H1 (cell line): ENCODE measurements around the gene GPRIN3. TPM values are rescaled to one million over a fixed set of nuclear protein-coding genes. Genes with fewer than 3 reads are reported as not detected.

Experiments used
- PHF8 ChIP-seq: fragments of 200-600 bp; sonication (generic); conservative IDR thresholded peaks from 2 replicates; pipeline ENCODE4 v1.7.1; 2012; ENCODE audit warnings: low read depth, mild to moderate bottlenecking, inconsistent platforms, low read length, moderate library complexity
- RFX5 ChIP-seq: IDR thresholded peaks from 2 replicates; pipeline ENCODE4 v1.6.1; 2011; ENCODE audit warnings: low read depth, low read length, improper control_type of control experiment, borderline replicate concordance
- SP2 ChIP-seq: IDR thresholded peaks from 2 replicates; pipeline ENCODE4 v1.6.1; 2012; ENCODE audit warnings: mild to moderate bottlenecking, low read length, inconsistent platforms
- polyA plus RNA-seq, 7 experiments: library from polyadenylated mRNA; depleted of rRNA in 3 of 7; stranded (reverse) in 5 of 7; unstranded in 2 of 7; fragments of >200 nt in 5 of 7; fragments of 200-250 nt in 2 of 7; gene quantifications; 1 replicate in 5 of 7; 2 replicates in 1 of 7; 4 replicates in 1 of 7; pipeline versions ENCODE4 v1.2.1 to v1.2.3, GENCODE V29; 2011 to 2013; ENCODE audit warnings: missing spikeins in 2 of 7, mixed read lengths in 2 of 7
- total RNA-seq: library from RNA; stranded (reverse); fragmentation: NEBNext Ultra II Directional; extraction: Animal tissue kit (Norgen Biotek cat#: 25700); gene quantifications from 2 replicates; pipeline ENCODE4 v1.2.1, GENCODE V29; 2021
- TF ChIP-seq, protein P1 (sequence below): IDR thresholded peaks from 2 replicates; pipeline ENCODE4 v1.6.1; 2011; ENCODE audit warnings: low read length, improper control_type of control experiment
- TF ChIP-seq, protein P2 (sequence below): IDR thresholded peaks from 2 replicates; pipeline ENCODE4 v1.6.1; 2012; ENCODE audit warnings: low read length, inconsistent platforms

The GPRIN3 gene
- total and polyA plus RNA-seq, 2 of the 8 experiments (the other 6 are each of a cell fraction or from before 2014, with no cell fraction given) = 0.17 to 1.4 TPM

DNA sequence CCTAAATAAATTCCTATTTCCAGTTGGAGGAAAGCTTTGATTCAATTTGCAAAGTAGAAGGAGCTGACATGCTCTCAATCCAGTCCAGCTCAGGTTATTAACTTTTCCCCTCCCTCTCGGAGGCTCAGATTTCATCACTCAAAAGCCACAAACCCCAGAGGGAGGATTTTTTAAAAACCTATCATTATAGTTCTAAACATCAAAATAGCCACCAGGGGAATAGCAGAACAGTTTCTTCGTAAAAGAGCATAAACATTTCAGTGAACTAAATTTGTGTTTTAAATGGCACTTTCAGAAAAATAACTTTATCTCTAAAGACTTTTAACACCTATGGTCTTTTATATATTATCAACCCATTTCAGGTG, 8.8 kb downstream of the GPRIN3 start (continued):
- TF ChIP-seq, protein P1, sequence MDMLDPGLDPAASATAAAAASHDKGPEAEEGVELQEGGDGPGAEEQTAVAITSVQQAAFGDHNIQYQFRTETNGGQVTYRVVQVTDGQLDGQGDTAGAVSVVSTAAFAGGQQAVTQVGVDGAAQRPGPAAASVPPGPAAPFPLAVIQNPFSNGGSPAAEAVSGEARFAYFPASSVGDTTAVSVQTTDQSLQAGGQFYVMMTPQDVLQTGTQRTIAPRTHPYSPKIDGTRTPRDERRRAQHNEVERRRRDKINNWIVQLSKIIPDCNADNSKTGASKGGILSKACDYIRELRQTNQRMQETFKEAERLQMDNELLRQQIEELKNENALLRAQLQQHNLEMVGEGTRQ = no peak
- TF ChIP-seq, protein P2, sequence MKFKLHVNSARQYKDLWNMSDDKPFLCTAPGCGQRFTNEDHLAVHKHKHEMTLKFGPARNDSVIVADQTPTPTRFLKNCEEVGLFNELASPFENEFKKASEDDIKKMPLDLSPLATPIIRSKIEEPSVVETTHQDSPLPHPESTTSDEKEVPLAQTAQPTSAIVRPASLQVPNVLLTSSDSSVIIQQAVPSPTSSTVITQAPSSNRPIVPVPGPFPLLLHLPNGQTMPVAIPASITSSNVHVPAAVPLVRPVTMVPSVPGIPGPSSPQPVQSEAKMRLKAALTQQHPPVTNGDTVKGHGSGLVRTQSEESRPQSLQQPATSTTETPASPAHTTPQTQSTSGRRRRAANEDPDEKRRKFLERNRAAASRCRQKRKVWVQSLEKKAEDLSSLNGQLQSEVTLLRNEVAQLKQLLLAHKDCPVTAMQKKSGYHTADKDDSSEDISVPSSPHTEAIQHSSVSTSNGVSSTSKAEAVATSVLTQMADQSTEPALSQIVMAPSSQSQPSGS = no peak
- TF ChIP-seq RFX5 (no peak), SP2 (no peak), PHF8 (no peak)
